ENCODE results near the gene RFNG. TPM values are rescaled to one million over a fixed set of nuclear protein-coding genes. Genes with fewer than 3 reads are reported as not detected.

The RFNG gene
- total and polyA plus RNA-seq, 8 donors: 29.3 to 52.7 (median 45.5) TPM

GRCh38 chr17:82021107-82021899 lies 30.3 kb downstream of the RFNG start:
- Histone ChIP-seq H3K27me3 (no peaks in the 10 kb centered on the region), H3K4me3 (peak overlapping the region in 1 of 2 donors; percentile 99), H3K36me3 (peaks cover 0 to 16% of the 10 kb centered on the region in 2 donors), H3K27ac (no peak overlapping the region), H3K4me1 (peaks cover 25 to 39% of the 10 kb centered on the region in 2 donors), H3K9me3 (no peaks in the 10 kb centered on the region)
- intact Hi-C loops (cut with DNase I): loop anchor here in 1 of 2 donors (1.0 kb wide), 1 partner anchor 62 kb away; no protein-coding TSS in a partner anchor
- ATAC-seq (peak; percentile 23), DNase-seq (peak; percentile 60 to 87 (median 79))
- TF ChIP-seq CTCF (IDR thresholded peaks at IDR 0.05): peak; percentile 60 to 66

- Histone ChIP-seq H3K9me3 (no peaks in the 10 kb centered on the region), H3K27me3 (no peaks in the 10 kb centered on the region), H3K27ac (no peak overlapping the region), H3K4me1 (peaks cover 25 to 39% of the 10 kb centered on the region in 2 donors), H3K36me3 (peaks cover 0 to 16% of the 10 kb centered on the region in 2 donors), H3K4me3 (peak overlapping the region in 1 of 2 donors; percentile 99)
- intact Hi-C loops (cut with DNase I): loop anchor here in 1 of 2 donors (1.0 kb wide), 1 partner anchor 61 kb away; no protein-coding TSS in a partner anchor
- DNase-seq (no peak), ATAC-seq (no peak)
- no peak for TF ChIP-seq CTCF (IDR thresholded peaks at IDR 0.05)
Measured at GRCh38 chr17:82020572-82021106, 31.0 kb downstream of the RFNG start.

- Histone ChIP-seq H3K27ac (no peak overlapping the region), H3K9me3 (no peaks in the 10 kb centered on the region), H3K27me3 (no peaks in the 10 kb centered on the region), H3K36me3 (peaks cover 0 to 16% of the 10 kb centered on the region in 2 donors), H3K4me1 (peaks cover 25 to 39% of the 10 kb centered on the region in 2 donors), H3K4me3 (no peak overlapping the region)
- no peak for ATAC-seq
- peak; percentile 52 to 74 for TF ChIP-seq CTCF (IDR thresholded peaks at IDR 0.05)
- DNase-seq: peak in 1 of 4 donors; percentile 93
- intact Hi-C loops (cut with DNase I): no loop called here
Measured at GRCh38 chr17:82019690-82020571, 31.7 kb downstream of the RFNG start.

GRCh38 chr17:82018989-82019689 lies 32.5 kb downstream of the RFNG start:
- Histone ChIP-seq H3K9me3 (no peaks in the 10 kb centered on the region), H3K4me3 (no peak overlapping the region), H3K4me1 (peaks cover 22 to 35% of the 10 kb centered on the region in 2 donors), H3K36me3 (peaks cover 0 to 16% of the 10 kb centered on the region in 2 donors), H3K27me3 (no peaks in the 10 kb centered on the region), H3K27ac (no peak overlapping the region)
- no peak for TF ChIP-seq CTCF (IDR thresholded peaks at IDR 0.05)
- no peak for ATAC-seq
- intact Hi-C loops (cut with DNase I): no loop called here
- DNase-seq: no peak
